CD4-positive, alpha-beta T cell treated with Interleukin-12 subunit alpha and Interleukin-12 subunit beta, for 1 hour (primary cell): Measurements from ENCODE around the gene ARFGAP3.
A peak's percentile ranks its signal among the peaks of the same experiment; 100 is the strongest.
"Not testable (repeated sequence)": the region's sequence is repeated elsewhere in the genome, so short reads cannot be mapped to it uniquely, and the experiment has no call there.

Source experiments
- DNase-seq: peaks from one replicate; pipeline ENCODE4 v3.0.0-alpha.2; 2020

Gene ARFGAP3

GRCh38 chr22:42792909-42793847, 63.9 kb downstream of the ARFGAP3 start:
- DNase-seq, result no peak

- DNase-seq, result no peak
Measured at GRCh38 chr22:42792453-42792908, 64.6 kb downstream of the ARFGAP3 start.

GRCh38 chr22:42791721-42792452, 65.2 kb downstream of the ARFGAP3 start:
- no peak for DNase-seq

- no peak for DNase-seq
Measured at GRCh38 chr22:42788466-42788865, 68.6 kb downstream of the ARFGAP3 start.

GRCh38 chr22:42788021-42788420, 69.1 kb downstream of the ARFGAP3 start:
- no peak for DNase-seq

- no peak for DNase-seq
Measured at GRCh38 chr22:42787357-42787736, 69.7 kb downstream of the ARFGAP3 start.

- DNase-seq, result no peak
Measured at GRCh38 chr22:42786606-42787356, 70.3 kb downstream of the ARFGAP3 start.

- no peak for DNase-seq
Measured at GRCh38 chr22:42785706-42786499, 71.2 kb downstream of the ARFGAP3 start.

- not testable (repeated sequence) for DNase-seq
Measured at GRCh38 chr22:42782306-42782705, 74.8 kb downstream of the ARFGAP3 start.

- peak; percentile 72 for DNase-seq
Measured at GRCh38 chr22:42780070-42780540, 77.0 kb downstream of the ARFGAP3 start.

GRCh38 chr22:42777126-42777525, 79.9 kb downstream of the ARFGAP3 start:
- no peak for DNase-seq

- no peak for DNase-seq
Measured at GRCh38 chr22:42773167-42773566, 83.9 kb downstream of the ARFGAP3 start.

- DNase-seq, result no peak
Measured at GRCh38 chr22:42772647-42773046, 84.4 kb downstream of the ARFGAP3 start.

- DNase-seq, result no peak
Measured at GRCh38 chr22:42770941-42771647, 86.0 kb downstream of the ARFGAP3 start.

- no peak for DNase-seq
Measured at GRCh38 chr22:42770448-42770726, 86.7 kb downstream of the ARFGAP3 start.

GRCh38 chr22:42769574-42770447, 87.3 kb downstream of the ARFGAP3 start:
- peak; percentile 7 for DNase-seq

GRCh38 chr22:42769238-42769573, 87.9 kb downstream of the ARFGAP3 start:
- no peak for DNase-seq

- DNase-seq, result no peak
Measured at GRCh38 chr22:42768385-42769035, 88.6 kb downstream of the ARFGAP3 start.

GRCh38 chr22:42766860-42767259, 90.2 kb downstream of the ARFGAP3 start:
- no peak for DNase-seq

GRCh38 chr22:42764895-42765363, 92.1 kb downstream of the ARFGAP3 start:
- no peak for DNase-seq
